ENCODE measurements around the gene PLEKHN1.

PLEKHN1 gene

GRCh38 chr1:966135-966703, at the start of gene PLEKHN1:
TSS of gene PLEKHN1 (plus strand) at chr1:966482. CDS start at chr1:966532, 50 bp downstream.
- Histone ChIP-seq H3K9me3 (ENCODE audit: control insufficient read depth in 2 of 2, low read length in 2 of 2) (no peaks in the 10 kb centered on the region), H3K27me3 (ENCODE audit: control insufficient read depth in 1 of 2, insufficient read depth in 2 of 2, low read length in 2 of 2) (peaks cover 26 to 33% of the 10 kb centered on the region in 2 donors), H3K4me3 (ENCODE audit: low read length in 2 of 2) (peak within 1 kb of the TSS; percentile 67 to 84), H3K36me3 (ENCODE audit: control insufficient read depth in 2 of 2, insufficient read depth in 2 of 2, low read length in 2 of 2) (no peaks in the 10 kb centered on the region), H3K9ac (ENCODE audit: low read length in 2 of 2) (peak within 1 kb of the TSS; percentile 53 to 60), H3K4me1 (ENCODE audit: control insufficient read depth, insufficient read depth, low read length) (peaks cover 20% of the 10 kb centered on the region), H3K27ac (ENCODE audit: low read length) (no peak within 1 kb of the TSS)

DNA sequence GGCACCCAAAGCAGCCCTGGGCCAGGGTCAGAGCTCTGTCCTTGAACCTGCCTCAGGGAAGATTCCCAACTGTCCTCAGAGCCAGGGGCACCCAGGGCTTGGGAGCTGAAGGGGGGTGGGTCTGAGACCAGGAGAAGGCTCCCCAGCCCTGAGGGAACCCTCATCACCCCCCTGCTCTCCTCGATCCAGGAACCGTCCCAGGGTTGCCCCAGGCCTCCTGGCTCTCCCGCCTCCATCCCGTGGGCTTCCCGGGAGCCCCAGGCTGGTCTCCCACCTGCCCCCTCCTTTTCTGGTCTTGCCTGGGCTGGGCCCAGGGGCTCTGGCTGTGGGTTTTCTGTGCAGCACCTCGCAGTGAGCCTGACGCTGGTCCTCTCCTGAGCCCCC, 49.2 kb upstream of the PLEKHN1 start:
- Histone ChIP-seq H3K9me3 (ENCODE audit: control insufficient read depth in 2 of 2, low read length in 2 of 2) (no peaks in the 10 kb centered on the region), H3K4me1 (ENCODE audit: control insufficient read depth, insufficient read depth, low read length) (peaks cover 30% of the 10 kb centered on the region), H3K27me3 (ENCODE audit: control insufficient read depth in 1 of 2, insufficient read depth in 2 of 2, low read length in 2 of 2) (peaks cover 30 to 41% of the 10 kb centered on the region in 2 donors), H3K4me3 (ENCODE audit: low read length in 2 of 2) (no peak overlapping the region), H3K36me3 (ENCODE audit: control insufficient read depth in 2 of 2, insufficient read depth in 2 of 2, low read length in 2 of 2) (no peaks in the 10 kb centered on the region), H3K27ac (ENCODE audit: low read length) (no peak overlapping the region), H3K9ac (ENCODE audit: low read length in 2 of 2) (no peak overlapping the region)

GRCh38 chr1:917466-918091, 48.7 kb upstream of the PLEKHN1 start:
- H3K4me1 ChIP-seq (ENCODE audit: control insufficient read depth, insufficient read depth, low read length), result peaks cover 34% of the 10 kb centered on the region
- H3K27me3 ChIP-seq (ENCODE audit: control insufficient read depth in 1 of 2, insufficient read depth in 2 of 2, low read length in 2 of 2), result peaks cover 29 to 45% of the 10 kb centered on the region in 2 donors
- H3K27ac ChIP-seq (ENCODE audit: low read length), result no peak overlapping the region
- H3K4me3 ChIP-seq (ENCODE audit: low read length in 2 of 2), result no peak overlapping the region
- H3K36me3 ChIP-seq (ENCODE audit: control insufficient read depth in 2 of 2, insufficient read depth in 2 of 2, low read length in 2 of 2), result no peaks in the 10 kb centered on the region
- no peaks in the 10 kb centered on the region for H3K9me3 ChIP-seq (ENCODE audit: control insufficient read depth in 2 of 2, low read length in 2 of 2)
- H3K9ac ChIP-seq (ENCODE audit: low read length in 2 of 2), result no peak overlapping the region

- H3K27me3 ChIP-seq (ENCODE audit: control insufficient read depth in 1 of 2, insufficient read depth in 2 of 2, low read length in 2 of 2), result peaks cover 37 to 50% of the 10 kb centered on the region in 2 donors
- no peak overlapping the region for H3K4me3 ChIP-seq (ENCODE audit: low read length in 2 of 2)
- H3K4me1 ChIP-seq (ENCODE audit: control insufficient read depth, insufficient read depth, low read length), result peaks cover 42% of the 10 kb centered on the region
- no peaks in the 10 kb centered on the region for H3K9me3 ChIP-seq (ENCODE audit: control insufficient read depth in 2 of 2, low read length in 2 of 2)
- no peak overlapping the region for H3K27ac ChIP-seq (ENCODE audit: low read length)
- no peak overlapping the region for H3K9ac ChIP-seq (ENCODE audit: low read length in 2 of 2)
- H3K36me3 ChIP-seq (ENCODE audit: control insufficient read depth in 2 of 2, insufficient read depth in 2 of 2, low read length in 2 of 2), result no peaks in the 10 kb centered on the region
Observed at GRCh38 chr1:918353-918752, 47.9 kb upstream of the PLEKHN1 start.

GRCh38 chr1:918843-919242, 47.4 kb upstream of the PLEKHN1 start:
- Histone ChIP-seq H3K27ac (ENCODE audit: low read length) (no peak overlapping the region), H3K27me3 (ENCODE audit: control insufficient read depth in 1 of 2, insufficient read depth in 2 of 2, low read length in 2 of 2) (peaks cover 38 to 47% of the 10 kb centered on the region in 2 donors), H3K4me3 (ENCODE audit: low read length in 2 of 2) (no peak overlapping the region), H3K36me3 (ENCODE audit: control insufficient read depth in 2 of 2, insufficient read depth in 2 of 2, low read length in 2 of 2) (no peaks in the 10 kb centered on the region), H3K9me3 (ENCODE audit: control insufficient read depth in 2 of 2, low read length in 2 of 2) (no peaks in the 10 kb centered on the region), H3K4me1 (ENCODE audit: control insufficient read depth, insufficient read depth, low read length) (peaks cover 45% of the 10 kb centered on the region), H3K9ac (ENCODE audit: low read length in 2 of 2) (no peak overlapping the region)

DNA sequence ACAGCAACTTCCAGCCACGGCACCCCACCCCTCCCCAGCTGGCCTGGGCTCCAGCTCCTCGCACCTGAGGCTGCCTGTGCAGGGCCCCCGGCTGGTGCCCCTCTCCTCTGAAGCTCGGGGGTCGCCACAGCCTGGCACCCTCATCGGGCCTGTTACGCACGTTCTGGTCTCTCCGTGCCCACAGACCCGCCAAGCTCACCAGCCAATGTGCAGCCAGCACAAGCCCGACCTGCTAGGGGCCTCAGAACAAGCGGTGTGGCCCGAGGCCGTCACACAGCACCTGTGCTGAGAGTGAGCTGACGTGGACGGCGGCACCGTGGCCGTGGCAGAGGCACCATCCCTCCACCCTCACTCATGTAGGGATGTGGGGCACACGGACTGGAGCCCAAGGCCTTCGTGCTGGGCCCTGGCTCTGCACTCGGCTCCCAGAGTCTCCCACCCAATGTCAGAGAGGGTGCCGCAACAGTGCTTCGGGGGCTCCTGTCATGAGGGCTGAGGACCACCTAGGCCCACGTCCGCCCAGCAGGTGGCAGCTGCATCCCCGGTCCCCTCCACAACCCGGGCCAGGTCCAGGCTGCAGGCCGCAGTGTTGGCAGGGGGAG, 46.9 kb upstream of the PLEKHN1 start:
- Histone ChIP-seq H3K4me1 (ENCODE audit: control insufficient read depth, insufficient read depth, low read length) (peaks cover 48% of the 10 kb centered on the region), H3K27ac (ENCODE audit: low read length) (no peak overlapping the region)

GRCh38 chr1:920010-920409, 46.3 kb upstream of the PLEKHN1 start:
- Histone ChIP-seq H3K9me3 (ENCODE audit: control insufficient read depth in 2 of 2, low read length in 2 of 2) (no peaks in the 10 kb centered on the region), H3K4me3 (ENCODE audit: low read length in 2 of 2) (no peak overlapping the region), H3K27ac (ENCODE audit: low read length) (no peak overlapping the region), H3K4me1 (ENCODE audit: control insufficient read depth, insufficient read depth, low read length) (peaks cover 54% of the 10 kb centered on the region), H3K27me3 (ENCODE audit: control insufficient read depth in 1 of 2, insufficient read depth in 2 of 2, low read length in 2 of 2) (peaks cover 44% of the 10 kb centered on the region in 2 donors), H3K36me3 (ENCODE audit: control insufficient read depth in 2 of 2, insufficient read depth in 2 of 2, low read length in 2 of 2) (no peaks in the 10 kb centered on the region), H3K9ac (ENCODE audit: low read length in 2 of 2) (no peak overlapping the region)

More for the DNA sequence above, 46.9 kb upstream of the PLEKHN1 start:
- Histone ChIP-seq H3K9ac (ENCODE audit: low read length in 2 of 2) (no peak overlapping the region), H3K36me3 (ENCODE audit: control insufficient read depth in 2 of 2, insufficient read depth in 2 of 2, low read length in 2 of 2) (no peaks in the 10 kb centered on the region), H3K27me3 (ENCODE audit: control insufficient read depth in 1 of 2, insufficient read depth in 2 of 2, low read length in 2 of 2) (peaks cover 38 to 44% of the 10 kb centered on the region in 2 donors), H3K4me3 (ENCODE audit: low read length in 2 of 2) (no peak overlapping the region), H3K9me3 (ENCODE audit: control insufficient read depth in 2 of 2, low read length in 2 of 2) (no peaks in the 10 kb centered on the region)

- Histone ChIP-seq H3K4me3 (ENCODE audit: low read length in 2 of 2) (peak overlapping the region; percentile 36 to 57), H3K4me1 (ENCODE audit: control insufficient read depth, insufficient read depth, low read length) (peaks cover 58% of the 10 kb centered on the region), H3K9me3 (ENCODE audit: control insufficient read depth in 2 of 2, low read length in 2 of 2) (no peaks in the 10 kb centered on the region), H3K9ac (ENCODE audit: low read length in 2 of 2) (no peak overlapping the region), H3K36me3 (ENCODE audit: control insufficient read depth in 2 of 2, insufficient read depth in 2 of 2, low read length in 2 of 2) (no peaks in the 10 kb centered on the region), H3K27ac (ENCODE audit: low read length) (no peak overlapping the region), H3K27me3 (ENCODE audit: control insufficient read depth in 1 of 2, insufficient read depth in 2 of 2, low read length in 2 of 2) (peaks cover 42 to 45% of the 10 kb centered on the region in 2 donors)
Observed at GRCh38 chr1:920521-920920, 45.8 kb upstream of the PLEKHN1 start.

GRCh38 chr1:921011-921837, 45.1 kb upstream of the PLEKHN1 start:
- peak overlapping the region; percentile 36 to 57 for H3K4me3 ChIP-seq (ENCODE audit: low read length in 2 of 2)
- peaks cover 62% of the 10 kb centered on the region for H3K4me1 ChIP-seq (ENCODE audit: control insufficient read depth, insufficient read depth, low read length)
- H3K9me3 ChIP-seq (ENCODE audit: control insufficient read depth in 2 of 2, low read length in 2 of 2), result no peaks in the 10 kb centered on the region
- no peak overlapping the region for H3K9ac ChIP-seq (ENCODE audit: low read length in 2 of 2)
- H3K27me3 ChIP-seq (ENCODE audit: control insufficient read depth in 1 of 2, insufficient read depth in 2 of 2, low read length in 2 of 2), result peaks cover 44 to 52% of the 10 kb centered on the region in 2 donors
- no peaks in the 10 kb centered on the region for H3K36me3 ChIP-seq (ENCODE audit: control insufficient read depth in 2 of 2, insufficient read depth in 2 of 2, low read length in 2 of 2)
- H3K27ac ChIP-seq (ENCODE audit: low read length), result no peak overlapping the region

DNA sequence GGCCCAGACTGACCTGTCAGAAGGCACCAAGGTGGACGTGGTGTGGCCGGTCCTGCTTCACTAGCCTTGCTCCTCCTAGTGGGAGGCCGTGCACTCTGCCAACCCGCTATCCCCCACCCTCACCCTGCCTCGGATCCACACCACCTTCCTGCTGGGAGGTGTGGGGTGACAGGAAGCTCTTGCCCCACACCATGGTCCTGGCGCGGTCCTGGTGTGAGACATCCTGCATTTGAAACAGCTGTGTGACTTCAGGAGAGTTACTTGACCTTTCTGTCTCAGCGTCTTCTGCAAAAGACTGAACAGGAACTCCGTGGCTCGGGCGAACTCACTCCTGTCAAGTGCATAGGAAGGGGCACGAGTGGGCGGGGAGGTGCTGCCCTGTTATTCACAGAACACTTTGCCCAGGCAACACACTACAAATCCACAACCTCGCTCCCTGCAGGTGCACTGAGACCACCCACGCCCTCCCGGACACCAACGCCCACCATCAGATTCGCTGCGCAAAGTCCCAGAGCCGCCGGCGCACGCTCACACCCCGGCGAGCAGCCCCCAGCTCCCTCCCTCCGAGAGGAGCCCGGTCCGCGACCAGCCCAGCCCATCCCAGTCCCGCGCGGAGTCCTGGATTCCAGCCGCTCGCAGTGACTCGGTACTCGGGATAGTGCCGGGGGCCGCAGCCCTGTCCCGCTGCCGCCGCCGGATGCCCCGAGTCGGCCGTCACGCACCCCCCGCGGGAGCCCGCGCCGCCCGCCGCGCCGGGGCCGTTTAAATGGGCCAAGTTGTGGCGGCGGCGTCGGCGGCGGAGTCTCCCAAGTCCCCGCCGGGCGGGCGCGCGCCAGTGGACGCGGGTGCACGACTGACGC, 42.9 kb upstream of the PLEKHN1 start, which contains the start of gene SAMD11:
SAMD11 (plus strand) TSS at position 793 of the 860 bp plus-strand sequence. CDS start 509 bp downstream, outside the sequence.
- H3K9ac ChIP-seq (ENCODE audit: low read length in 2 of 2), result peak within 1 kb of the TSS in 1 of 2 donors; percentile 13

More for the DNA sequence above, 42.9 kb upstream of the PLEKHN1 start, which contains the start of gene SAMD11:
- peaks cover 52 to 54% of the 10 kb centered on the region in 2 donors for H3K27me3 ChIP-seq (ENCODE audit: control insufficient read depth in 1 of 2, insufficient read depth in 2 of 2, low read length in 2 of 2)
- no peaks in the 10 kb centered on the region for H3K9me3 ChIP-seq (ENCODE audit: control insufficient read depth in 2 of 2, low read length in 2 of 2)
- no peak within 1 kb of the TSS for H3K27ac ChIP-seq (ENCODE audit: low read length)
- no peaks in the 10 kb centered on the region for H3K36me3 ChIP-seq (ENCODE audit: control insufficient read depth in 2 of 2, insufficient read depth in 2 of 2, low read length in 2 of 2)
- H3K4me3 ChIP-seq (ENCODE audit: low read length in 2 of 2), result peak within 1 kb of the TSS; percentile 55 to 72
- peaks cover 61% of the 10 kb centered on the region for H3K4me1 ChIP-seq (ENCODE audit: control insufficient read depth, insufficient read depth, low read length)
